Central memory CD4-positive, alpha-beta T cell (primary cell): ENCODE data around the gene DUSP5.
A peak's percentile ranks its signal among the peaks of the same experiment; 100 is the strongest.

ENCODE experiments used
- DNase-seq: peaks from one replicate; pipeline ENCODE4 v3.0.0; 2022

Gene DUSP5

GRCh38 chr10:110501142-110501937 is 3.6 kb downstream of the DUSP5 start:
- DNase-seq: no peak

- no peak for DNase-seq
Observed at GRCh38 chr10:110502072-110502845, 4.6 kb downstream of the DUSP5 start.

GRCh38 chr10:110502851-110503301 is 5.2 kb downstream of the DUSP5 start:
- DNase-seq: no peak

- DNase-seq: no peak
Observed at GRCh38 chr10:110503528-110504110, 5.9 kb downstream of the DUSP5 start.

GRCh38 chr10:110504111-110504735 is 6.5 kb downstream of the DUSP5 start:
- DNase-seq: peak; percentile 65

- no peak for DNase-seq
Observed at GRCh38 chr10:110505130-110505770, 7.5 kb downstream of the DUSP5 start.

GRCh38 chr10:110506448-110506847 is 8.7 kb downstream of the DUSP5 start:
- DNase-seq: no peak

- DNase-seq: no peak
Observed at GRCh38 chr10:110507346-110507745, 9.6 kb downstream of the DUSP5 start.

GRCh38 chr10:110508159-110508788 is 10.6 kb downstream of the DUSP5 start:
- DNase-seq: no peak

GRCh38 chr10:110508806-110509544 is 11.3 kb downstream of the DUSP5 start:
- no peak for DNase-seq

GRCh38 chr10:110509560-110509959 is 11.9 kb downstream of the DUSP5 start:
- no peak for DNase-seq

GRCh38 chr10:110510086-110510485 is 12.4 kb downstream of the DUSP5 start:
- DNase-seq: no peak

GRCh38 chr10:110510730-110511129 is 13.0 kb downstream of the DUSP5 start:
- no peak for DNase-seq

GRCh38 chr10:110511734-110512449 is 14.2 kb downstream of the DUSP5 start:
- DNase-seq: no peak

GRCh38 chr10:110512461-110513187 is 14.9 kb downstream of the DUSP5 start:
- DNase-seq: no peak

GRCh38 chr10:110513949-110514348 is 16.2 kb downstream of the DUSP5 start:
- no peak for DNase-seq

- DNase-seq: no peak
Observed at GRCh38 chr10:110514848-110515247, 17.1 kb downstream of the DUSP5 start.

- DNase-seq: no peak
Observed at GRCh38 chr10:110516815-110517492, 19.2 kb downstream of the DUSP5 start.

- DNase-seq: no peak
Observed at GRCh38 chr10:110522365-110522988, 24.8 kb downstream of the DUSP5 start.
